Measurements from ENCODE around the gene TSEN54.

Gene TSEN54

DNA sequence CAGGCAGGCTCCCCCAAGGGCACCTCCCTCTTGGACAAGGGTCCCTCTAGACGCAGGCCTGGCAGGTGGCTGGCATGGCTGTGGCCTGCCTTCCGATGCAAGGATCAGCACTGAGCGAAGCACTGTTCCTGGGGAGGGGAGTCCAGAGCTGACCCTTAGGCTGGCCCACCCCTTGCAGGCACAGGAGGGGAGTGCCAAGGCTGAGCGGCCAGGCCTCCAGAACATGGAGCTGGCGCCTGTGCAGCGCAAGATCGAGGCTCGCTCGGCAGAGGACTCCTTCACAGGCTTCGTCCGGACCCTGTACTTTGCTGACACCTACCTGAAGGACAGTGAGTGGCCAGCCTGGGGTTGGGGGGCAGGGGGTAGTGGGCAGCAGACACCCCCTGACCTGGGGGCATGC lies 54.4 kb downstream of the TSEN54 start:
- Histone ChIP-seq H3K4me1 (ENCODE audit: insufficient read depth, poor library complexity, severe bottlenecking) (no peaks in the 10 kb centered on the region), H3K27me3 (ENCODE audit: insufficient read depth, poor library complexity, severe bottlenecking) (no peaks in the 10 kb centered on the region), H3K36me3 (ENCODE audit: low read depth) (no peaks in the 10 kb centered on the region), H3K4me3 (ENCODE audit: severe bottlenecking) (no peak overlapping the region), H3K27ac (ENCODE audit: poor library complexity, severe bottlenecking) (no peak overlapping the region), H3K9me3 (ENCODE audit: severe bottlenecking) (no peaks in the 10 kb centered on the region)
- TF ChIP-seq, protein P1, sequence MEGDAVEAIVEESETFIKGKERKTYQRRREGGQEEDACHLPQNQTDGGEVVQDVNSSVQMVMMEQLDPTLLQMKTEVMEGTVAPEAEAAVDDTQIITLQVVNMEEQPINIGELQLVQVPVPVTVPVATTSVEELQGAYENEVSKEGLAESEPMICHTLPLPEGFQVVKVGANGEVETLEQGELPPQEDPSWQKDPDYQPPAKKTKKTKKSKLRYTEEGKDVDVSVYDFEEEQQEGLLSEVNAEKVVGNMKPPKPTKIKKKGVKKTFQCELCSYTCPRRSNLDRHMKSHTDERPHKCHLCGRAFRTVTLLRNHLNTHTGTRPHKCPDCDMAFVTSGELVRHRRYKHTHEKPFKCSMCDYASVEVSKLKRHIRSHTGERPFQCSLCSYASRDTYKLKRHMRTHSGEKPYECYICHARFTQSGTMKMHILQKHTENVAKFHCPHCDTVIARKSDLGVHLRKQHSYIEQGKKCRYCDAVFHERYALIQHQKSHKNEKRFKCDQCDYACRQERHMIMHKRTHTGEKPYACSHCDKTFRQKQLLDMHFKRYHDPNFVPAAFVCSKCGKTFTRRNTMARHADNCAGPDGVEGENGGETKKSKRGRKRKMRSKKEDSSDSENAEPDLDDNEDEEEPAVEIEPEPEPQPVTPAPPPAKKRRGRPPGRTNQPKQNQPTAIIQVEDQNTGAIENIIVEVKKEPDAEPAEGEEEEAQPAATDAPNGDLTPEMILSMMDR (IDR thresholded peaks at IDR 0.05; ENCODE audit: poor library complexity, severe bottlenecking): no peak
- peak; percentile 68 for DNase-seq (ENCODE audit: low spot score)
- ATAC-seq (ENCODE audit: low read depth): no peak

DNA sequence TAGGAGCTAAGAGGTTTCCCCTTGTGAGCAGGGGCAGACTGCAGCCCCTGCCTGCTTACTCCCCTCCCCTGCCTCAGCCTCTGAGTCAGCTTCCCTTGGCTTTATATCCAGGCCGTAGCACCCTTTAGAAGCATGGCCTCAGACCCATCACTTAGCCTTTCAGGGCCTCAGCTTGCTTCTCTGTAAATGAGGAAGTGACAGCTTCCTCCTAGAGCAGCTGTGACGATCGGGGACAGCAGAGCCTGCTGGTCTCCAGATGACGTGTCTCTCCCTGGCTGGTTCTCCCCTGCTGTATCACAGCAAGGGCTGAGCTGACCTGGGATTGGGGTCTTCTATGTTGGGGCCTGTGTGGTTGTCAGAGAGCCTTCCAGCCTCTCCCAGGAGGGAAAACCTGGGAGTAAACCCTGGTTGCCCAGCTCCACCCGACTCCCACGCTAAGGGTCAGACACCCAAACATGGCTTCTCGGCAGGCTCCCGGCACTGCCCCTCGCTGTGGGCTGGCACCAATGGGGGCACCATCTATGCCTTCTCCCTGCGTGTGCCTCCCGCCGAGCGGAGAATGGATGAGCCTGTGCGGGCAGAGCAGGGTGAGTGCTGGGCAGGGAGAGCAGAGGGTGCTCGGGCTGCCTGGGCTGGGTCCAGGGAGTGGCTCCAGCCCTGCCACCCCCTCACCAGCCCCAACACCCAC lies 55.0 kb downstream of the TSEN54 start:
- ATAC-seq (ENCODE audit: low read depth): no peak
- Histone ChIP-seq H3K36me3 (ENCODE audit: low read depth) (no peaks in the 10 kb centered on the region), H3K27ac (ENCODE audit: poor library complexity, severe bottlenecking) (no peak overlapping the region), H3K27me3 (ENCODE audit: insufficient read depth, poor library complexity, severe bottlenecking) (no peaks in the 10 kb centered on the region), H3K4me3 (ENCODE audit: severe bottlenecking) (no peak overlapping the region), H3K4me1 (ENCODE audit: insufficient read depth, poor library complexity, severe bottlenecking) (no peaks in the 10 kb centered on the region), H3K9me3 (ENCODE audit: severe bottlenecking) (no peaks in the 10 kb centered on the region)
- no peak for DNase-seq (ENCODE audit: low spot score)
- TF ChIP-seq, protein P1 (IDR thresholded peaks at IDR 0.05; ENCODE audit: poor library complexity, severe bottlenecking): no peak

DNA sequence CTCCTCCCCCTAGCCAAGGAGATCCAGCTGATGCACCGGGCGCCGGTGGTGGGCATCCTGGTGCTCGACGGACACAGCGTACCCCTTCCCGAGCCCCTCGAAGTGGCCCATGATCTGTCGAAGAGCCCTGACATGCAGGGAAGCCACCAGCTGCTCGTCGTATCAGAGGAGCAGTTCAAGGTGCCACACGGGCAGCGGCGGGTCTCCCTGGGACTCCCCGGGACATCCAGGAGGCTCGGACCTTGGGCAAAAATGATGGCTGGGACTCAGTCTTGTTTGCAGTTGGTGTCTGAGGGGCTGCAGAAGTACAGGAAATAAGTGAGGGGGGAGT lies 55.5 kb downstream of the TSEN54 start:
- TF ChIP-seq, protein P1 (IDR thresholded peaks at IDR 0.05; ENCODE audit: poor library complexity, severe bottlenecking): no peak
- DNase-seq (ENCODE audit: low spot score) (no peak), ATAC-seq (ENCODE audit: low read depth) (no peak)
- Histone ChIP-seq H3K27me3 (ENCODE audit: insufficient read depth, poor library complexity, severe bottlenecking) (no peaks in the 10 kb centered on the region), H3K9me3 (ENCODE audit: severe bottlenecking) (no peaks in the 10 kb centered on the region), H3K36me3 (ENCODE audit: low read depth) (no peaks in the 10 kb centered on the region), H3K4me1 (ENCODE audit: insufficient read depth, poor library complexity, severe bottlenecking) (no peaks in the 10 kb centered on the region), H3K27ac (ENCODE audit: poor library complexity, severe bottlenecking) (no peak overlapping the region), H3K4me3 (ENCODE audit: severe bottlenecking) (no peak overlapping the region)

DNA sequence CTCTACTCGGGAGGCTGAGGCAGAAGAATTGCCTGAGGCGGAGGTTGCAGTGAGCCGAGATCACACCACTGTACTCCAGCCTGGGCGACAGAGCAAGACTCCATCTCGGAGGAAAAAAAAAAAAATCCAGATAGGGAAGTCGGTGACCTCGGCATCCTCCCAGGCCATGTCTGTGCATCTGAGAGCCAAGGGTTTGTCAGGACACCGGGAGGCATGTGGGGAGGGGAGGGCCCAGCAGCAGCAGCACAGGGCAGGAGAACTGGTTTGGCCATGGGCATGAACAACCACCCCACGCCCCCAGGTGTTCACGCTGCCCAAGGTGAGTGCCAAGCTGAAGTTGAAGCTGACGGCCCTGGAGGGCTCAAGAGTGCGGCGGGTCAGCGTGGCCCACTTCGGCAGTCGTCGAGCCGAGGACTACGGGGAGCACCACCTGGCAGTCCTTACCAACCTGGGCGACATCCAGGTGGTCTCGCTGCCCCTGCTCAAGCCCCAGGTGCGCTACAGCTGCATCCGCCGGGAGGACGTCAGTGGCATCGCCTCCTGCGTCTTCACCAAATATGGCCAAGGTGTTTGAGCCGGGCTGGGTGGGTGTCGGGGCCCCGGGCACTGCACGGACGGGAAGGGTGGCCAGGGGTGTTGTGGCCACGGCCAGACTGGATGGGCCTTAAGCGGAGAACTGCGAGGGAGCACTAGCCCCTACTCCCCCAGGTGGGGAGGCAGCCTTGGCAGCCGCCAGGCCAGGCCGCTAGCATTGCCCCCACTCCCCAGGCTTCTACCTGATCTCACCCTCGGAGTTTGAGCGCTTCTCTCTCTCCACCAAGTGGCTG lies 56.6 kb downstream of the TSEN54 start:
- no peaks in the 10 kb centered on the region for H3K9me3 ChIP-seq (ENCODE audit: severe bottlenecking)
- no peak overlapping the region for H3K4me3 ChIP-seq (ENCODE audit: severe bottlenecking)
- ATAC-seq (ENCODE audit: low read depth): no peak
- no peak for DNase-seq (ENCODE audit: low spot score)
- no peaks in the 10 kb centered on the region for H3K27me3 ChIP-seq (ENCODE audit: insufficient read depth, poor library complexity, severe bottlenecking)
- H3K4me1 ChIP-seq (ENCODE audit: insufficient read depth, poor library complexity, severe bottlenecking): no peaks in the 10 kb centered on the region
- no peaks in the 10 kb centered on the region for H3K36me3 ChIP-seq (ENCODE audit: low read depth)
- H3K27ac ChIP-seq (ENCODE audit: poor library complexity, severe bottlenecking): no peak overlapping the region
- TF ChIP-seq, protein P1 (IDR thresholded peaks at IDR 0.05; ENCODE audit: poor library complexity, severe bottlenecking): no peak

DNA sequence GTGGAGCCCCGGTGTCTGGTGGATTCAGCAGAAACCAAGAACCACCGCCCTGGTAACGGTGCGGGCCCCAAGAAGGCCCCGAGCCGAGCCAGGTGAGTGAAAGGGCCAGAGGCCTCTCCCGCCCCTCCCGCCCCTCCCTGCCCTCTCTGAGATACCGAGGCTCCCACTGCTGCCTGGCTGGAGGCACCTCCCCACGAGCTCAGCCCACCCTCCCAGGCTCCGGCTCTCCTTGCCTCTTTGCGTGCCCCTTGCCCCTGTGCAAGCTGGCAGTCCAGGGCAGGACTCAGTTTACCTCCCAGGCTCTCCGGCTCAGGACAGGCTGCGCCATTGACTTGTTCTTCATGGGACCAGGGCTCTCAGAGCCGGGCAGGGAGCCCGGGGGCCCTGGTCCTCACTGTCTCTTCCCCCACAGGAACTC lies 57.2 kb downstream of the TSEN54 start:
- ATAC-seq (ENCODE audit: low read depth) (no peak), DNase-seq (ENCODE audit: low spot score) (no peak)
- Histone ChIP-seq H3K36me3 (ENCODE audit: low read depth) (no peaks in the 10 kb centered on the region), H3K27ac (ENCODE audit: poor library complexity, severe bottlenecking) (no peak overlapping the region), H3K27me3 (ENCODE audit: insufficient read depth, poor library complexity, severe bottlenecking) (no peaks in the 10 kb centered on the region), H3K4me3 (ENCODE audit: severe bottlenecking) (no peak overlapping the region), H3K9me3 (ENCODE audit: severe bottlenecking) (no peaks in the 10 kb centered on the region), H3K4me1 (ENCODE audit: insufficient read depth, poor library complexity, severe bottlenecking) (no peaks in the 10 kb centered on the region)
- TF ChIP-seq, protein P1 (IDR thresholded peaks at IDR 0.05; ENCODE audit: poor library complexity, severe bottlenecking): no peak
